Endodermal cell (in vitro differentiated cells): ENCODE data around the gene PTPN14. TPM values are rescaled to one million over a fixed set of nuclear protein-coding genes. Genes with fewer than 3 reads are reported as not detected.
A peak's percentile ranks its signal among the peaks of the same experiment; 100 is the strongest.

Experiments used
- DNase-seq: peaks from one replicate; pipeline ENCODE4 v3.0.0-alpha.2; 2017
- H3K27ac ChIP-seq: 2 replicates; pipeline ENCODE4 v1.5.1; 2013; ENCODE audit warnings: mild to moderate bottlenecking, low read depth, low read length, moderate library complexity
- H3K27me3 ChIP-seq: 2 replicates; pipeline ENCODE4 v1.6.1; 2013; ENCODE audit warnings: mild to moderate bottlenecking, low read length, moderate library complexity; ENCODE audit not compliant: insufficient read depth, control insufficient read depth, poor library complexity, severe bottlenecking
- H3K36me3 ChIP-seq: 2 replicates; pipeline ENCODE4 v1.7.0; 2013; ENCODE audit warnings: mild to moderate bottlenecking, low read length, moderate library complexity; ENCODE audit not compliant: control insufficient read depth, insufficient read depth
- H3K4me1 ChIP-seq: one replicate; pipeline ENCODE4 v1.7.0; 2013; ENCODE audit warnings: low read length; ENCODE audit not compliant: control insufficient read depth, insufficient read depth
- H3K4me3 ChIP-seq: 2 replicates; pipeline ENCODE4 v1.5.1; 2013; ENCODE audit warnings: mild to moderate bottlenecking, low read length, moderate library complexity
- H3K9ac ChIP-seq: 2 replicates; pipeline ENCODE4 v1.6.1; 2013; ENCODE audit warnings: mild to moderate bottlenecking, low read length, moderate library complexity; ENCODE audit not compliant: poor library complexity, severe bottlenecking; ENCODE audit errors: extremely low read depth
- H3K9me3 ChIP-seq: 2 replicates; pipeline ENCODE4 v1.6.1; 2013; ENCODE audit warnings: mild to moderate bottlenecking, low read length, moderate library complexity; ENCODE audit not compliant: control insufficient read depth
- H3K27ac Mint-ChIP-seq: 2 replicates; pipeline ENCODE4 v1.8.0; 2020; ENCODE audit warnings: mixed read lengths
- H3K27me3 Mint-ChIP-seq: 2 replicates; pipeline ENCODE4 v1.8.0; 2021; ENCODE audit warnings: mild to moderate bottlenecking, mixed read lengths; ENCODE audit not compliant: insufficient read depth
- H3K36me3 Mint-ChIP-seq: 2 replicates; pipeline ENCODE4 v1.8.0; 2020; ENCODE audit warnings: low read depth, mixed read lengths
- H3K4me1 Mint-ChIP-seq: 2 replicates; pipeline ENCODE4 v1.8.0; 2020; ENCODE audit warnings: mixed read lengths
- H3K4me3 Mint-ChIP-seq: 2 replicates; pipeline ENCODE4 v1.8.0; 2020; ENCODE audit warnings: mild to moderate bottlenecking, moderate library complexity, mixed read lengths
- H3K9me3 Mint-ChIP-seq: 2 replicates; pipeline ENCODE4 v1.8.0; 2020; ENCODE audit warnings: mild to moderate bottlenecking, mixed read lengths
- WGBS, 2 experiments: methylation state at CpG; one replicate each; pipeline versions ENCODE4 v1.1.5 to v1.1.7; 2013; ENCODE audit warnings: missing lambda C conversion rate in 2 of 2, mixed read lengths in 1 of 2; ENCODE audit not compliant: insufficient coverage in 1 of 2, insufficient read length in 1 of 2; 5-methylcytosine and 5-hydroxymethylcytosine counted together
- total RNA-seq, 2 donors: library from RNA; stranded (reverse); fragmentation: NEBNext Ultra II Directional in 1 of 2; extraction: Animal tissue kit (Norgen Biotek cat#: 25700) in 1 of 2; gene quantifications; 2 replicates in 1 of 2; 3 replicates in 1 of 2; pipeline ENCODE4 v1.2.1, GENCODE V29; 2021
- TF ChIP-seq, protein P1 (sequence below): fragments of 200-600 bp; sonication (generic); conservative IDR thresholded peaks from 2 replicates; pipeline ENCODE4 v1.5.0; 2021; ENCODE audit warnings: antibody characterized with exemption, mild to moderate bottlenecking

PTPN14 gene
- total RNA-seq, 2 donors from 2014 or later, result 72.6 to 93.2 TPM

DNA sequence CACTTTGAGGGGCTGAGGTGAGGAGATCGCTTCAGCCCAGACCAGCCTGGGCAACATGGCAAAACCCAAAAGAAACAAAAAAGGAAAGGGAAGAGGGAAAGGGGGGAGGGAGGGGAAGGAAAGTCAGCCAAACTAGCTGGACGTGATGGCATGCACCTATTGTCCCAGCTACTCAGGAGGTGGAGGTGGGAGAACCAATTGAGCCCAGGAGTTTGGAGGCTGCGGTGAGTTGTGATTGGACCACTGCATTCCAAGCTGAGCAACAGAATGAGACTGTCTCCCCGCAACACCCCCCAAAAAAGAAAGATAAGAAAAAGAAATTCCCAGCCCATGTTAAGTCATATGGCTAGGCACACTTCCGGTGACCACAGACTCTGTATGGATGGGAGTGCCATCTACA lies 128.4 kb downstream of the PTPN14 start:
- no peak overlapping the region for H3K27ac Mint-ChIP-seq
- peaks cover 11% of the 10 kb centered on the region for H3K36me3 Mint-ChIP-seq
- no peaks in the 10 kb centered on the region for H3K9me3 Mint-ChIP-seq
- no peak for DNase-seq
- H3K9me3 ChIP-seq, result no peaks in the 10 kb centered on the region
- no peak overlapping the region for H3K4me3 Mint-ChIP-seq
- 69 to 79% methylated on average over 2 to 5 of the region's 5 CpGs for WGBS, 2 experiments
- no peak overlapping the region for H3K4me3 ChIP-seq
- H3K36me3 ChIP-seq, result no peaks in the 10 kb centered on the region
- H3K4me1 Mint-ChIP-seq, result peaks cover 42% of the 10 kb centered on the region
- H3K4me1 ChIP-seq, result peaks cover 22% of the 10 kb centered on the region
- H3K9ac ChIP-seq, result no peak overlapping the region
- no peak overlapping the region for H3K27ac ChIP-seq
- H3K27me3 ChIP-seq, result no peaks in the 10 kb centered on the region
- TF ChIP-seq, protein P1, sequence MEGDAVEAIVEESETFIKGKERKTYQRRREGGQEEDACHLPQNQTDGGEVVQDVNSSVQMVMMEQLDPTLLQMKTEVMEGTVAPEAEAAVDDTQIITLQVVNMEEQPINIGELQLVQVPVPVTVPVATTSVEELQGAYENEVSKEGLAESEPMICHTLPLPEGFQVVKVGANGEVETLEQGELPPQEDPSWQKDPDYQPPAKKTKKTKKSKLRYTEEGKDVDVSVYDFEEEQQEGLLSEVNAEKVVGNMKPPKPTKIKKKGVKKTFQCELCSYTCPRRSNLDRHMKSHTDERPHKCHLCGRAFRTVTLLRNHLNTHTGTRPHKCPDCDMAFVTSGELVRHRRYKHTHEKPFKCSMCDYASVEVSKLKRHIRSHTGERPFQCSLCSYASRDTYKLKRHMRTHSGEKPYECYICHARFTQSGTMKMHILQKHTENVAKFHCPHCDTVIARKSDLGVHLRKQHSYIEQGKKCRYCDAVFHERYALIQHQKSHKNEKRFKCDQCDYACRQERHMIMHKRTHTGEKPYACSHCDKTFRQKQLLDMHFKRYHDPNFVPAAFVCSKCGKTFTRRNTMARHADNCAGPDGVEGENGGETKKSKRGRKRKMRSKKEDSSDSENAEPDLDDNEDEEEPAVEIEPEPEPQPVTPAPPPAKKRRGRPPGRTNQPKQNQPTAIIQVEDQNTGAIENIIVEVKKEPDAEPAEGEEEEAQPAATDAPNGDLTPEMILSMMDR, result no peak
- H3K27me3 Mint-ChIP-seq, result no peaks in the 10 kb centered on the region

DNA sequence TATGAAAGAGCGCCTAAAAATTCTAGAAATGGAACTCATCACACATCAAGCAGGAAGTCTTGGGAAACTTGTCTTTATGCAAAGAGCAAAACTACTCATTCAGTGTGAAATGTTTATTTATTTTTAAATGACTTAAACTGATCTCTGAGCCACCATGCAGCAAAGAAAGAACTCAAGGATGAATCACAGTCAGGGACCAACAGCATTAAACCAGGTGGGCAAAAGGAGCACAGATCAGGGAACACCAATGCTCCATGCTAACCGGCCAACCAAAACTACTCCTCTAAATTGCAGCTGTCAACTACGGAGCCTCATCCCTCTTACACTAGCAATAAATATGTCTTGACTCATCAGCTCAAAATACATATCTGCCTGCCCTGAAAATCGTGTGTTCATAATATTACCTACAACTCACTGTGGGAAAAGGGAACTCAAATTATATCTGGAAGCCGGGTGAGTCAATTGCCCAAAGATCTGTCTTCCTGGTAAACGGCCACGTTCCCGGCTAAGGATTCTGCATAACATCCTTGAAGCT lies 129.2 kb downstream of the PTPN14 start:
- Mint-ChIP-seq H3K4me3 (no peak overlapping the region), H3K27me3 (no peaks in the 10 kb centered on the region), H3K27ac (peak overlapping the region; percentile 7), H3K9me3 (no peaks in the 10 kb centered on the region), H3K36me3 (peaks cover 11% of the 10 kb centered on the region), H3K4me1 (peaks cover 37% of the 10 kb centered on the region)
- no peak overlapping the region for H3K27ac ChIP-seq
- no peak for DNase-seq
- H3K4me1 ChIP-seq, result peaks cover 19% of the 10 kb centered on the region
- H3K4me3 ChIP-seq, result no peak overlapping the region
- no peaks in the 10 kb centered on the region for H3K9me3 ChIP-seq
- 94 to 98% methylated on average over 5 to 8 of the region's 8 CpGs for WGBS, 2 experiments
- no peak overlapping the region for H3K9ac ChIP-seq
- H3K36me3 ChIP-seq, result no peaks in the 10 kb centered on the region
- H3K27me3 ChIP-seq, result no peaks in the 10 kb centered on the region
- TF ChIP-seq, protein P1, result no peak

DNA sequence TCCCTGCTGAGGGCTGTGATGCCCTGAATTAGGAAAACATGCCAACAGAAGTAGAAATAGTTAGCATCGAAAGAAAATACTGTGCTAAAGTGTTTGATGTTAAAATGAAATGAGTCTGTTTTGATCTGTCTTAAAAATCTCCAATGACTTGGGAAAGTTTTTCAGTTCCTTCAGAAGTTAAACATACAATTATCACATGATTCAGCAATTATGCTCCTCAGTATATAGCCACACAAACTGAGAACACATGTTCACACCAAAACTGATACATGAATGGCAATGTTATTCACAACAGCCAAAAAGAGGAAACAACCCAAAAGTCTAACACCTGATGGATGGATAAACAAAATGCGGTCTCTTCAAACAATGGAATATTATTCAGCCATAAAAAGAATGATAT lies 130.6 kb downstream of the PTPN14 start:
- Mint-ChIP-seq H3K27me3 (no peaks in the 10 kb centered on the region), H3K4me3 (no peak overlapping the region), H3K9me3 (no peaks in the 10 kb centered on the region), H3K36me3 (peaks cover 11% of the 10 kb centered on the region), H3K27ac (no peak overlapping the region), H3K4me1 (peaks cover 41% of the 10 kb centered on the region)
- Histone ChIP-seq H3K4me1 (peaks cover 19% of the 10 kb centered on the region), H3K9me3 (no peaks in the 10 kb centered on the region), H3K27ac (no peak overlapping the region), H3K27me3 (no peaks in the 10 kb centered on the region), H3K4me3 (no peak overlapping the region), H3K9ac (no peak overlapping the region), H3K36me3 (no peaks in the 10 kb centered on the region)
- TF ChIP-seq, protein P1, result no peak
- no peak for DNase-seq
- 100% methylated on average over 2 of the region's 2 CpGs; no CpG with 5 or more reads in 1 of the 2 experiments for WGBS, 2 experiments
